ENCODE data around the gene ANKRD40. TPM values are rescaled to one million over a fixed set of nuclear protein-coding genes. Genes with fewer than 3 reads are reported as not detected.
A peak's percentile ranks its signal among the peaks of the same experiment; 100 is the strongest.
"Not testable (repeated sequence)": the region's sequence is repeated elsewhere in the genome, so short reads cannot be mapped to it uniquely, and the experiment has no call there.

ANKRD40 gene
- total RNA-seq, 3 donors from 2014 or later, result 26.8 to 86.0 (median 29.6) TPM

- TF ChIP-seq CTCF (IDR thresholded peaks at IDR 0.05), result no peak
- peak within 1 kb of the TSS; percentile 88 for H3K4me3 ChIP-seq
- peak; percentile 95 to 97 (median 96) for DNase-seq
- no peaks in the 10 kb centered on the region for H3K9me3 ChIP-seq
- H3K4me1 ChIP-seq (ENCODE audit: low read depth), result peaks cover 29% of the 10 kb centered on the region
- H3K36me3 ChIP-seq (ENCODE audit: low read depth), result no peaks in the 10 kb centered on the region
- intact Hi-C loops (cut with DNase I, micrococcal nuclease), result no loop called here
- ATAC-seq, result peak; percentile 98
These were observed 11.6 kb upstream of the ANKRD40 start, which contains the start of gene LUC7L3 for GRCh38 chr17:50719144-50719923. Gene LUC7L3, plus strand, starts transcription at chr17:50719603. Its CDS starts 130 bp downstream, at chr17:50719733.

GRCh38 chr17:50715471-50715870, 7.8 kb upstream of the ANKRD40 start:
- H3K9me3 ChIP-seq, result no peaks in the 10 kb centered on the region
- no peak for ATAC-seq
- H3K36me3 ChIP-seq (ENCODE audit: low read depth), result no peaks in the 10 kb centered on the region
- TF ChIP-seq CTCF (IDR thresholded peaks at IDR 0.05), result no peak
- H3K4me3 ChIP-seq, result no peak overlapping the region
- no peaks in the 10 kb centered on the region for H3K4me1 ChIP-seq (ENCODE audit: low read depth)
- no peak for DNase-seq
- intact Hi-C loops (cut with DNase I, micrococcal nuclease), result no loop called here

GRCh38 chr17:50712641-50713040, 4.9 kb upstream of the ANKRD40 start:
- ATAC-seq, result no peak
- Histone ChIP-seq H3K9me3 (no peaks in the 10 kb centered on the region), H3K4me3 (no peak overlapping the region), H3K4me1 (ENCODE audit: low read depth) (peaks cover 12% of the 10 kb centered on the region), H3K36me3 (ENCODE audit: low read depth) (no peaks in the 10 kb centered on the region)
- no peak for TF ChIP-seq CTCF (IDR thresholded peaks at IDR 0.05)
- no peak for DNase-seq
- intact Hi-C loops (cut with DNase I, micrococcal nuclease), result no loop called here

GRCh38 chr17:50710650-50711049, 2.9 kb upstream of the ANKRD40 start:
- H3K4me3 ChIP-seq, result no peak overlapping the region
- ATAC-seq (no peak), DNase-seq (no peak)
- TF ChIP-seq CTCF (IDR thresholded peaks at IDR 0.05), result no peak
- H3K4me1 ChIP-seq (ENCODE audit: low read depth), result peaks cover 19% of the 10 kb centered on the region
- H3K9me3 ChIP-seq, result no peaks in the 10 kb centered on the region
- intact Hi-C loops (cut with DNase I, micrococcal nuclease), result no loop called here
- no peaks in the 10 kb centered on the region for H3K36me3 ChIP-seq (ENCODE audit: low read depth)

- ATAC-seq, result no peak
- no peak for TF ChIP-seq CTCF (IDR thresholded peaks at IDR 0.05)
- intact Hi-C loops (cut with DNase I, micrococcal nuclease), result no loop called here
These were observed 2.3 kb upstream of the ANKRD40 start for GRCh38 chr17:50710025-50710424.

GRCh38 chr17:50709053-50709452, 1.3 kb upstream of the ANKRD40 start:
- intact Hi-C loops (cut with DNase I, micrococcal nuclease), result loop anchor here in 1 of 2 donors (10.0 kb wide), 1 partner anchor 164 kb away; the partner anchor contains the start of gene SPATA20
- not testable (repeated sequence) for H3K4me3 ChIP-seq; ATAC-seq; H3K36me3 ChIP-seq (ENCODE audit: low read depth); DNase-seq; H3K9me3 ChIP-seq
- peaks cover 24% of the 10 kb centered on the region for H3K4me1 ChIP-seq (ENCODE audit: low read depth)

More at GRCh38 chr17:50710025-50710424, 2.3 kb upstream of the ANKRD40 start:
- DNase-seq, result no peak
- Histone ChIP-seq H3K9me3 (no peaks in the 10 kb centered on the region), H3K36me3 (ENCODE audit: low read depth) (no peaks in the 10 kb centered on the region), H3K4me3 (no peak overlapping the region), H3K4me1 (ENCODE audit: low read depth) (peaks cover 23% of the 10 kb centered on the region)
